VCaP (cell line): ENCODE measurements around the gene ARMH3.

Experiments
- H3K27ac ChIP-seq: fragments of 450-650 bp; 2 replicates; pipeline ENCODE4 v1.5.1; 2017
- CTCF ChIP-seq: fragments of 450-650 bp; conservative IDR thresholded peaks from 2 replicates; pipeline ENCODE4 v1.5.1; 2017; ENCODE audit warnings: mild to moderate bottlenecking, moderate library complexity

The ARMH3 gene

GRCh38 chr10:101920546-101920945 is 135.4 kb downstream of the ARMH3 start:
- TF ChIP-seq CTCF: no peak
- H3K27ac ChIP-seq: no peak overlapping the region

- H3K27ac ChIP-seq: no peak overlapping the region
- no peak for TF ChIP-seq CTCF
These were observed 136.8 kb downstream of the ARMH3 start for GRCh38 chr10:101919026-101919770.

- no peak for TF ChIP-seq CTCF
- H3K27ac ChIP-seq: no peak overlapping the region
These were observed 143.3 kb downstream of the ARMH3 start for GRCh38 chr10:101912561-101913179.

- TF ChIP-seq CTCF: no peak
- H3K27ac ChIP-seq: no peak overlapping the region
These were observed 149.3 kb downstream of the ARMH3 start for GRCh38 chr10:101906586-101907183.

GRCh38 chr10:101905251-101905650 is 150.7 kb downstream of the ARMH3 start:
- no peak overlapping the region for H3K27ac ChIP-seq
- TF ChIP-seq CTCF: no peak

- no peak overlapping the region for H3K27ac ChIP-seq
- TF ChIP-seq CTCF: no peak
These were observed 152.0 kb downstream of the ARMH3 start for GRCh38 chr10:101903827-101904550.

GRCh38 chr10:101902820-101903145 is 153.2 kb downstream of the ARMH3 start:
- H3K27ac ChIP-seq: no peak overlapping the region
- TF ChIP-seq CTCF: no peak
